Thyroid gland (tissue), 4 donors: ENCODE measurements around the gene TRIM51G. TPM values are rescaled to one million over a fixed set of nuclear protein-coding genes. Genes with fewer than 3 reads are reported as not detected.
"Not testable (repeated sequence)": the region's sequence is repeated elsewhere in the genome, so short reads cannot be mapped to it uniquely, and the experiment has no call there.

ENCODE experiments used
- DNase-seq, 2 donors: peaks; one replicate each; pipeline ENCODE4 v3.0.0-alpha.2; 2019
- H3K27ac ChIP-seq, 3 donors: fragments of 200-600 bp; sonication (generic); 1 replicate in 2 of 3; 2 replicates in 1 of 3; pipeline ENCODE4 v1.5.1; 2016 to 2019; ENCODE audit warnings: mild to moderate bottlenecking in 1 of 3, moderate library complexity in 1 of 3
- H3K27me3 ChIP-seq: fragments of 200-600 bp; sonication (generic); one replicate; pipeline ENCODE4 v1.5.1; 2019
- H3K36me3 ChIP-seq, 2 donors: fragments of 200-600 bp; sonication (generic); one replicate each; pipeline ENCODE4 v1.5.1; 2016 to 2019
- H3K4me1 ChIP-seq, 2 donors: fragments of 200-600 bp; sonication (generic); one replicate each; pipeline ENCODE4 v1.5.1; 2017 to 2019
- H3K4me3 ChIP-seq, 3 donors: fragments of 200-600 bp; sonication (generic); replicated peaks in 1 of 3; 1 replicate in 2 of 3; 2 replicates in 1 of 3; pipeline ENCODE4 v1.5.1; 2016; ENCODE audit warnings: mild to moderate bottlenecking in 1 of 3
- H3K9me3 ChIP-seq: fragments of 200-600 bp; sonication (generic); one replicate; pipeline ENCODE4 v1.5.1; 2017
- WGBS, 2 donors: methylation state at CpG; one replicate each; pipeline ENCODE4 v1.1.5; 2017; 5-methylcytosine and 5-hydroxymethylcytosine counted together
- intact Hi-C: fragments of 100-400 bp; cut with DNase I; formaldehyde crosslinking; loops from one replicate; pipeline ENCODE4 v1.15.1; 2023
- total RNA-seq, 4 donors: library from RNA; depleted of rRNA; stranded (reverse); fragments of >200 nt; gene quantifications; one replicate each; pipeline ENCODE4 v1.2.3, GENCODE V29; 2016

Gene TRIM51G, protein sequence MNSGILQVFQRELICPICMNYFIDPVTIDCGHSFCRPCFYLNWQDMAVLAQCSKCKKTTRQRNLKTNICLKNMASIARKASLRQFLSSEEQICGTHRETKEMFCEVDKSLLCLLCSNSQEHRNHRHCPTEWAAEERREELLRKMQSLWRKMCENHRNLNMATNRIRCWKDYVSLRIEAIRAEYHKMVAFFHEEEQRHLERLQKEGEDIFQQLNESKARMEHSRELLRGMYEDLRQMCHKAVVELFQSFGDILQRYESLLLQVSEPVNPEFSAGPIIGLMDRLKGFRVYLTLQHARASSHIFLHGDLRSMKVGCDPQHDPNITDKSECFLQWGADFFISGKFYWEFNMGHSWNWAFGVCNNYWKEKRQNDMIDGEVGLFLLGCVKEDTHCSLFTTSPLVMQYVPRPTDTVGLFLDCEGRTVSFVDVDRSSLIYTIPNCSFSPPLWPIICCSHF
- not detected for total RNA-seq

DNA sequence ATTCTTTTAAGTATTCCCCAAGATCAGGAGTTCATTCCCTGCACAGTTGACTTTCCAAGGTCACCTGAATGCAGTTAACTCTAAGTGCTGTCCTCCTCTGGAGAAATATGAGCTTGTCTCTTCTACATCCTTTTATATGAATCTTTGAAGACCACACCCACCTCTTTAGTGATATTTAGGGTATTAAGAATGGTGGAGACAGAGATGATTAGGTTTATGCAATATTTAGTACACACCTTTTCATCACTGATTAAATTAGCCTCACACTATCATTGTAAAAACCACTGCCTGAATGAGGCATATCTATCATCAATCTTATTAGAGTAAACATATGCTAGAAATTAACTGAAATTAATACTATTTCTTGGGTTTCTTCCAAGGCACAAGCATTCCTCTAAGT, at the start of gene TRIM51G:
Gene TRIM51G (minus strand): TSS at position 101 of the 400 bp plus-strand sequence. CDS start 2,190 bp downstream, outside the sequence.
- H3K36me3 ChIP-seq, H3K4me3 ChIP-seq, intact Hi-C loops: not testable (repeated sequence)

GRCh38 chr11:49028523-49028922, 44.8 kb upstream of the TRIM51G start, which contains the start of gene TRIM49B:
TSS of gene TRIM49B (plus strand) at chr11:49028823. CDS start at chr11:49031600, 2,777 bp downstream.
- H3K4me3 ChIP-seq, intact Hi-C loops, H3K27me3 ChIP-seq, DNase-seq, H3K27ac ChIP-seq, H3K9me3 ChIP-seq, H3K36me3 ChIP-seq, H3K4me1 ChIP-seq: not testable (repeated sequence)
- 29 to 36% methylated on average over 2 of the region's 2 CpGs for WGBS, 2 donors

More for the DNA sequence above, at the start of gene TRIM51G:
- H3K27me3 ChIP-seq, DNase-seq, H3K9me3 ChIP-seq, H3K4me1 ChIP-seq, H3K27ac ChIP-seq: not testable (repeated sequence)

GRCh38 chr11:48968592-48968991, 15.1 kb downstream of the TRIM51G start:
- WGBS, 2 donors, result 94 to 97% methylated on average over 20 to 25 of the region's 25 CpGs
- H3K9me3 ChIP-seq, H3K36me3 ChIP-seq, H3K4me3 ChIP-seq, H3K27me3 ChIP-seq, H3K4me1 ChIP-seq, intact Hi-C loops, DNase-seq, H3K27ac ChIP-seq: not testable (repeated sequence)

DNA sequence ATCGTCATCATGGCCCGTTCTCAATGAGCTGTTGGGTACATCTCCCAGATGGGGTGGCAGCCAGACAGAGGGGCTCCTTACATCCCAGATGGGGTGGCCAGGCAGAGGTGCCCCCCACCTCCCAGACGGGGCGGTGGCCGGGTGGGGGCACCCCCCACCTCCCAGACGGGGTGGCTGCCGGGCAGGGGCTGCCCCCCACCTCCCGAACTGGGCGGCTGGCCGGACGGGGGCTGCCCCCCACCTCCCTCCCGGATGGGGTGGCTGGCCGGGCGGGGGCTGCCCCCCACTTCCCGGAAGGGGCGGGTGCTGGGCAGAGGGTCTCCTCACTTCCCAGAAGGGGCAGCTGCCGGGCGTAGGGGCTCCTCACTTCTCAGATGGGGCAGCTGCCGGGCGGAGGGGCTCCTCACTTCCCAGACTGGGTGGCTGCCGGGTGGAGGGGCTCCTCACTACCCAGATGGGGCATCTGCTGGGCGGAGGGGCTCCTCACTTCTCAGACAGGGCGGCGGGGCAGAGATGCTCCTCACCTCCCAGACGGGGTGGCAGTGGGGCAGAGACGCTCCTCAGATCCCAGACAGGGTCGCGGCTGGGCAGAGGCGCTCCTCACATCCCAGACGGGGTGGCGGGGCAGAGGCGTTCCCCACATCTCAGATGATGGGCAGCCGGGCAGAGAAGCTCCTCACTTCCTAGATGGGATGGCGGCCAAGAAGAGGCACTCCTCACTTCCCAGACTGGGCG, 28.2 kb downstream of the TRIM51G start:
- H3K27ac ChIP-seq, H3K4me3 ChIP-seq, H3K27me3 ChIP-seq, intact Hi-C loops, DNase-seq, H3K36me3 ChIP-seq, H3K4me1 ChIP-seq, H3K9me3 ChIP-seq: not testable (repeated sequence)
- WGBS, 2 donors, result 91 to 92% methylated on average over 13 to 21 of the region's 35 CpGs

DNA sequence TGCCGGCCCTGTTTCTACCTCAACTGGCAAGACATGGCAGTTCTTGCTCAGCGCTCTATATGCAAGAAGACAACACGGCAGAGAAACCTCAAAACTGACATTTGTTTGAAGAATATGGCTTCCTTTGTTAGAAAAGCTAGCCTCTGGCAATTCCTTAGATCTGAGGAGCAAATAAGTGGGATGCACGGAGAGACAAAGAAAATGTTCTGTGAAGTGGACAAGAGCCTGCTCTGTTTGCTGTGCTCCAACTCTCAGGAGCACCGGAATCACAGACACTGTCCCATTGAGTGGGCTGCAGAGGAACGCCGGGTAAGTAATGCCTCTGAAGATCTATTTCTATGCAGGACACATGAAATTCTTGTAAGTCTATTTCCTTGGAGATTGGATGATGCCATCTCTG, 37.9 kb downstream of the TRIM51G start:
- H3K27me3 ChIP-seq, H3K27ac ChIP-seq, H3K4me1 ChIP-seq, H3K4me3 ChIP-seq, intact Hi-C loops, H3K9me3 ChIP-seq, DNase-seq, H3K36me3 ChIP-seq: not testable (repeated sequence)
- WGBS, 2 donors, result 73 to 77% methylated on average over 7 of the region's 7 CpGs

Other genes starting within 250 kb of the TRIM51G start
- gene TRIM49B, start 44.9 kb upstream of the TRIM51G start, total RNA-seq, result not detected
- gene TRIM64C, start 75.2 kb upstream of the TRIM51G start, total RNA-seq, result not detected
- gene FOLH1, start 224.7 kb upstream of the TRIM51G start, total RNA-seq, result 10 to 100 TPM in 1 of 4 donors, under 1 TPM in 2, not detected in 1; 0.29 to 10.7 (median 0.46) TPM